Parathyroid adenoma (tissue), 2 donors: ENCODE measurements around the gene SMIM7.

ENCODE experiments used
- H2AFZ ChIP-seq: fragments of 300-600 bp; sonication (generic); one replicate; pipeline ENCODE4 v1.7.0; 2017; ENCODE audit warnings: antibody characterized with exemption, mild to moderate bottlenecking
- H3K27ac ChIP-seq: fragments of 300-600 bp; sonication (generic); one replicate; pipeline ENCODE4 v1.7.0; 2017
- H3K27me3 ChIP-seq: fragments of 300-600 bp; sonication (generic); one replicate; pipeline ENCODE4 v1.7.0; 2017; ENCODE audit warnings: low read length; ENCODE audit not compliant: control insufficient read depth, insufficient read depth
- H3K36me3 ChIP-seq: fragments of 300-600 bp; sonication (generic); one replicate; pipeline ENCODE4 v1.7.0; 2017; ENCODE audit warnings: low read length; ENCODE audit not compliant: control insufficient read depth, insufficient read depth
- H3K4me1 ChIP-seq: fragments of 300-600 bp; sonication (generic); one replicate; pipeline ENCODE4 v1.7.0; 2017; ENCODE audit warnings: control low read depth
- H3K4me2 ChIP-seq: fragments of 300-600 bp; sonication (generic); one replicate; pipeline ENCODE4 v1.7.0; 2017; ENCODE audit warnings: low read length
- H3K4me3 ChIP-seq: fragments of 300-600 bp; sonication (generic); one replicate; pipeline ENCODE4 v1.7.0; 2017; ENCODE audit warnings: low read depth, low read length
- H3K79me2 ChIP-seq: fragments of 300-600 bp; sonication (generic); one replicate; pipeline ENCODE4 v1.7.0; 2017; ENCODE audit warnings: control low read depth
- H3K9ac ChIP-seq: fragments of 300-600 bp; sonication (generic); one replicate; pipeline ENCODE4 v1.7.0; 2017; ENCODE audit warnings: mild to moderate bottlenecking
- H3K9me3 ChIP-seq: fragments of 300-600 bp; sonication (generic); one replicate; pipeline ENCODE4 v1.7.0; 2017; ENCODE audit warnings: low read length; ENCODE audit not compliant: control insufficient read depth
- TF ChIP-seq, protein P1 (sequence below): fragments of 300-600 bp; sonication (generic); IDR thresholded peaks from one replicate; pipeline ENCODE4 v1.7.0; 2017; ENCODE audit warnings: antibody characterized with exemption, mild to moderate bottlenecking
- donor health status: primary hyperparathyroidism.

SMIM7 gene

DNA sequence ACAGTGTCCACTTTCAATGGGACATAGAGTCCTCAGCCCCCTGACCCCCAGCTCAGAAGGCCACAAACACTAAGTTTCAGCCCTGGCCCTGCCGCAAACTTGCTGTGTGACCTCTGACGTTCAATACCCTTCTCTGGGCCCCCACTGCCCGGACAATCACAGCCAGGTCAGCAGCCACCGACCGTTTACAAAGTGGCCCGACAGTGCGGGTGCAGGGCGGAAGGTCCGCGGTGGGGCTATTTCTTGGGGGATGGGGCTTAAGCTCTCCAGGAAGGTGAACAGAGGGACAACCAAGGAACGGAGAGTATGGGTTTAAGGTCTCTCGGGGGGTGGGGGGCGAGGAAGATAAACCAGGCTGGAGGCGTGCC lies 496 bp downstream of the SMIM7 start:
- Histone ChIP-seq H3K4me3 (peak overlapping the region; percentile 98), H3K4me2 (peak overlapping the region; percentile 100), H3K9ac (no peak overlapping the region), H2AFZ (peak overlapping the region; percentile 96), H3K4me1 (peaks cover 2% of the 10 kb centered on the region), H3K79me2 (peaks cover 32% of the 10 kb centered on the region), H3K27ac (peak overlapping the region; percentile 90), H3K9me3 (no peaks in the 10 kb centered on the region), H3K36me3 (no peaks in the 10 kb centered on the region), H3K27me3 (no peaks in the 10 kb centered on the region)
- TF ChIP-seq, protein P1, sequence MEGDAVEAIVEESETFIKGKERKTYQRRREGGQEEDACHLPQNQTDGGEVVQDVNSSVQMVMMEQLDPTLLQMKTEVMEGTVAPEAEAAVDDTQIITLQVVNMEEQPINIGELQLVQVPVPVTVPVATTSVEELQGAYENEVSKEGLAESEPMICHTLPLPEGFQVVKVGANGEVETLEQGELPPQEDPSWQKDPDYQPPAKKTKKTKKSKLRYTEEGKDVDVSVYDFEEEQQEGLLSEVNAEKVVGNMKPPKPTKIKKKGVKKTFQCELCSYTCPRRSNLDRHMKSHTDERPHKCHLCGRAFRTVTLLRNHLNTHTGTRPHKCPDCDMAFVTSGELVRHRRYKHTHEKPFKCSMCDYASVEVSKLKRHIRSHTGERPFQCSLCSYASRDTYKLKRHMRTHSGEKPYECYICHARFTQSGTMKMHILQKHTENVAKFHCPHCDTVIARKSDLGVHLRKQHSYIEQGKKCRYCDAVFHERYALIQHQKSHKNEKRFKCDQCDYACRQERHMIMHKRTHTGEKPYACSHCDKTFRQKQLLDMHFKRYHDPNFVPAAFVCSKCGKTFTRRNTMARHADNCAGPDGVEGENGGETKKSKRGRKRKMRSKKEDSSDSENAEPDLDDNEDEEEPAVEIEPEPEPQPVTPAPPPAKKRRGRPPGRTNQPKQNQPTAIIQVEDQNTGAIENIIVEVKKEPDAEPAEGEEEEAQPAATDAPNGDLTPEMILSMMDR: no peak

DNA sequence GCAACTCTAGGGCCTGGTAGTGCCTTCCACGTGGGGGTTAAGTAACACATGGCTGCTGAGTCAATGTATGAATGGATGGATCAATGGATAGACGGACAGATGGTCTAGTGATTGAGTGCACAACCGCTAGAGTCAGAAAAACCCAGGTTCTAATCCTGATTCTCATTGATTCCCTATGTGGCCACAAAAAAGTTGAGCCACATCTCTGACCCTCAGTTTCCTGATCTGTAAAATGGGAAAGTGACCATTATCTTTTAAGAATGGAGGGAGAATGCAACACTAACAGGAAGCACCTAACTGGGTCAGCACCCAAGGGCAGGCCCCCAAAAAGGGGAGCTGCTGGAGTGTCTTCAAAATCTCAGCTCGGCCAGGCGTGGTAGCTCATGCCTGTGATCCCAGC lies 2.6 kb downstream of the SMIM7 start:
- Histone ChIP-seq H3K27ac (no peak overlapping the region), H2AFZ (no peak overlapping the region), H3K27me3 (no peaks in the 10 kb centered on the region), H3K36me3 (no peaks in the 10 kb centered on the region), H3K9ac (no peak overlapping the region), H3K9me3 (no peaks in the 10 kb centered on the region), H3K4me1 (peaks cover 2% of the 10 kb centered on the region), H3K4me2 (no peak overlapping the region), H3K79me2 (peaks cover 40% of the 10 kb centered on the region), H3K4me3 (no peak overlapping the region)
- TF ChIP-seq, protein P1: no peak

DNA sequence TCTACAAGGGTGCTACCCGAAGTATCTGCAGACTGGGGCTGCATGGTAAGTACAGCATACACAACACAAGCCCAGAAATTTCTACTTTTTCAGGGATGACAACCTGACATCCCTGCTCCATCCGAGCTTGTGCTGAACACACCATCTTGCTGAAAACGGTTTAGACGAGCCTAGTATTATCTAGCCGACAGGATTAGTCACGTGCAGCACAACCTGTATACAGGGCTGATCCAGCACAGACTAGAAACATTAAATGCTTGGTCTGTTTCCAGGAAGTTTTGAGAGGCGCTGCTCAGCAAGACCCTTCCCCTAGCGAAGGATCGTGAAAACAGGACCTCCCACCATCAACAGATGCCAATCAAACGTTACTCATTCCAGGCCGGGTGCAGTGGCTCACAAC lies 4.2 kb downstream of the SMIM7 start:
- Histone ChIP-seq H3K4me2 (no peak overlapping the region), H3K4me3 (no peak overlapping the region), H3K27ac (no peak overlapping the region), H3K9me3 (no peaks in the 10 kb centered on the region), H3K9ac (no peak overlapping the region), H3K27me3 (no peaks in the 10 kb centered on the region), H3K79me2 (peaks cover 40% of the 10 kb centered on the region), H3K4me1 (peaks cover 2% of the 10 kb centered on the region), H2AFZ (no peak overlapping the region), H3K36me3 (no peaks in the 10 kb centered on the region)
- TF ChIP-seq, protein P1: no peak

DNA sequence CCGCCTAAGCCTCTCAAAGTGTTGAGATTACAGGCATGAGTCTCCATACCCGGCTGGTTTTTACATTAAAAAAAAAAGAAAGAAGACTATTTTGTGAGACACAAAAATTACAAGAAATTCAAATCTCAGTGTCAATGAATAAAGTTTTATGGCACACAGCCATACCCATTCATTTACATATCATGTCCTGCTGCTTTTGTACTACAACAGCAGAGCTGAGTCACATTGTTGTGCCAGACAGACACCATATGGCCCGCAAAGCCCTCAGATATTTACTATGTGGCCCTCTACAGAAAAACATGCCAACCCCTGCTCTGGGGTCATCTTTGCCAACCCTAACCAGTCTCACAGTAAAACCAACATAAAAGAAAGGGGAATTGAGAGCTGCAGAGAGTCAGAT lies 5.3 kb downstream of the SMIM7 start:
- H3K79me2 ChIP-seq: peaks cover 40% of the 10 kb centered on the region
- H3K27ac ChIP-seq: no peak overlapping the region

DNA sequence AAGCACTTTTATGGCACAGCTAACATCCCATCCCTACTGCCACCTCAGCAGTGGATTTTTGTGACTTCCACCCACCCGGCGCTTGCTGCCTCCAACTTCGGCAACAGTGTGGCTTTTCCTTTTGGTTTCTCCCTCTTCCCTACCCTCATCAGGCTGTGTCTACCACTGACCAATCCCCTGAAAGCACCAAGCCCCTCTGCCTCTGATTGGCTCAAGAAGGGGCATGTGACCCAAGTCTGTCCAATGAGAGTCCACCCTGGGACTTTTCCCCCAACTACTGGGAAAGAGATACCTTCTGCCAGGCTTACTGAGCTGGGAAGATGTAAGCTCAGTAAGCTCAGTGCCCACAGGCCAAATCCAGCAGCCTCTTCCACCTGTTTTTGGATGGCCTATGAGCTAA lies 5.8 kb downstream of the SMIM7 start:
- Histone ChIP-seq H3K9me3 (no peaks in the 10 kb centered on the region), H3K27me3 (no peaks in the 10 kb centered on the region), H3K79me2 (peaks cover 35% of the 10 kb centered on the region), H3K9ac (no peak overlapping the region), H3K4me3 (no peak overlapping the region), H3K4me2 (no peak overlapping the region), H3K27ac (no peak overlapping the region), H2AFZ (no peak overlapping the region), H3K4me1 (no peaks in the 10 kb centered on the region), H3K36me3 (no peaks in the 10 kb centered on the region)
- TF ChIP-seq, protein P1: no peak

More for the DNA sequence above, 5.3 kb downstream of the SMIM7 start:
- TF ChIP-seq, protein P1: no peak
- H3K36me3 ChIP-seq: no peaks in the 10 kb centered on the region
- no peak overlapping the region for H3K9ac ChIP-seq
- no peak overlapping the region for H3K4me3 ChIP-seq
- no peaks in the 10 kb centered on the region for H3K9me3 ChIP-seq
- no peaks in the 10 kb centered on the region for H3K4me1 ChIP-seq
- H2AFZ ChIP-seq: no peak overlapping the region
- H3K27me3 ChIP-seq: no peaks in the 10 kb centered on the region
- H3K4me2 ChIP-seq: no peak overlapping the region
